HT-29 (cell line): Measurements from ENCODE around the gene CHRNB2. TPM values are rescaled to one million over a fixed set of nuclear protein-coding genes. Genes with fewer than 3 reads are reported as not detected.

Source experiments
- total RNA-seq: library from RNA; depleted of rRNA; stranded (reverse); fragments of >200 nt; shearing (Covaris generic); gene quantifications from 2 replicates; pipeline ENCODE4 v1.2.3, GENCODE V29; 2014; rRNA removed

Gene CHRNB2
- total RNA-seq, 1 experiment from 2014 or later: not detected

Other genes starting within 250 kb of the CHRNB2 start
- gene AQP10, start 246.7 kb upstream of the CHRNB2 start, total RNA-seq: not detected in 2 replicates
- 1.1 and 1.9 TPM in 2 replicates for gene ATP8B2, start 242.3 kb upstream of the CHRNB2 start, total RNA-seq
- gene IL6R, start 162.4 kb upstream of the CHRNB2 start, total RNA-seq: 3.1 and 4.4 TPM in 2 replicates
- not detected in 2 replicates for gene TDRD10, start 65.6 kb upstream of the CHRNB2 start, total RNA-seq
- gene SHE, start 65.4 kb upstream of the CHRNB2 start, total RNA-seq: not detected in 2 replicates
- gene UBE2Q1, start 9.1 kb upstream of the CHRNB2 start, total RNA-seq: 29.6 and 31.3 TPM in 2 replicates
- gene ADAR, start 40.4 kb downstream of the CHRNB2 start, total RNA-seq: 102 and 111 TPM in 2 replicates